HepG2 (cell line): ENCODE measurements around the gene DCLRE1C. TPM values are rescaled to one million over a fixed set of nuclear protein-coding genes. Genes with fewer than 3 reads are reported as not detected.

Experiments
- AHDC1 ChIP-seq: sonication (generic); formaldehyde crosslinking; IDR thresholded peaks from 2 replicates; pipeline ENCODE4 v1.5.1; 2020; ENCODE audit warnings: mild to moderate bottlenecking, missing genetic modification reagents, borderline replicate concordance
- AHR ChIP-seq: IDR thresholded peaks from 2 replicates; pipeline ENCODE4 v1.6.1; 2018; ENCODE audit warnings: missing genetic modification reagents, missing compliant biosample characterization
- CREB1 ChIP-seq, 2 experiments: fragments of 450-650 bp in 1 of 2; IDR thresholded peaks; 2 replicates each; pipeline ENCODE4 v1.6.1; 2016 to 2017; ENCODE audit warnings: control low read depth in 1 of 2, mild to moderate bottlenecking in 1 of 2, missing compliant biosample characterization in 1 of 2, missing genetic modification characterization in 1 of 2
- HNRNPLL ChIP-seq: fragments of 200-400 bp; formaldehyde crosslinking; IDR thresholded peaks from 2 replicates; pipeline ENCODE4 v1.6.1; 2017; ENCODE audit warnings: mild to moderate bottlenecking, low read depth, low read length; ENCODE audit not compliant: poor library complexity, severe bottlenecking
- HOXA5 ChIP-seq: sonication (generic); formaldehyde crosslinking; IDR thresholded peaks from 2 replicates; pipeline ENCODE4 v1.4.0; 2020; ENCODE audit warnings: missing genetic modification reagents
- KLF13 ChIP-seq: sonication (generic); formaldehyde crosslinking; IDR thresholded peaks from 2 replicates; pipeline ENCODE4 v1.4.0; 2020; ENCODE audit warnings: mild to moderate bottlenecking, missing genetic modification reagents
- MAX ChIP-seq: IDR thresholded peaks from 2 replicates; pipeline ENCODE4 v1.6.1; 2012; ENCODE audit warnings: inconsistent platforms
- MBNL3 ChIP-seq: fragments of 250-450 bp; sonication (Bioruptor Pico); conservative IDR thresholded peaks from 2 replicates; pipeline ENCODE4 v1.8.0; 2022; ENCODE audit warnings: mild to moderate bottlenecking, inconsistent platforms
- MEF2D ChIP-seq: sonication (generic); formaldehyde crosslinking; IDR thresholded peaks from 2 replicates; pipeline ENCODE4 v1.5.1; 2020; ENCODE audit warnings: mild to moderate bottlenecking, missing genetic modification reagents
- POGZ ChIP-seq: sonication (generic); formaldehyde crosslinking; IDR thresholded peaks from 2 replicates; pipeline ENCODE4 v1.4.0; 2020; ENCODE audit warnings: mild to moderate bottlenecking, missing genetic modification reagents
- REST ChIP-seq, 2 experiments: IDR thresholded peaks; 2 replicates each; pipeline ENCODE4 v1.6.1; 2011 to 2012; ENCODE audit warnings: low read length in 2 of 2, borderline replicate concordance in 1 of 2, low read depth in 1 of 2, mild to moderate bottlenecking in 1 of 2, moderate library complexity in 1 of 2
- SMARCC2 ChIP-seq: fragments of 450-650 bp; IDR thresholded peaks from 2 replicates; pipeline ENCODE4 v1.6.1; 2017; ENCODE audit warnings: antibody characterized with exemption, mild to moderate bottlenecking
- TEF ChIP-seq: sonication (generic); formaldehyde crosslinking; IDR thresholded peaks from 2 replicates; pipeline ENCODE4 v1.5.0; 2020; ENCODE audit warnings: missing genetic modification reagents
- ZNF224 ChIP-seq: sonication (generic); formaldehyde crosslinking; IDR thresholded peaks from 2 replicates; pipeline ENCODE4 v1.5.0; 2020; ENCODE audit warnings: mild to moderate bottlenecking, missing genetic modification reagents
- ZNF451 ChIP-seq: sonication (generic); formaldehyde crosslinking; IDR thresholded peaks from 2 replicates; pipeline ENCODE4 v1.5.0; 2020; ENCODE audit warnings: mild to moderate bottlenecking, missing genetic modification reagents
- ZNF510 ChIP-seq: sonication (generic); formaldehyde crosslinking; IDR thresholded peaks from 2 replicates; pipeline ENCODE4 v1.4.0; 2020; ENCODE audit warnings: low read depth, mild to moderate bottlenecking, missing genetic modification reagents
- ZSCAN21 ChIP-seq: sonication (generic); formaldehyde crosslinking; IDR thresholded peaks from 2 replicates; pipeline ENCODE4 v1.8.0; 2022; ENCODE audit warnings: mild to moderate bottlenecking, missing genetic modification reagents, moderate library complexity, borderline replicate concordance
- ZSCAN30 ChIP-seq: sonication (generic); formaldehyde crosslinking; IDR thresholded peaks from 2 replicates; pipeline ENCODE4 v1.5.0; 2020; ENCODE audit warnings: mild to moderate bottlenecking, missing genetic modification reagents
- polyA plus RNA-seq, 8 experiments: library from polyadenylated mRNA; depleted of rRNA in 3 of 8; stranded (reverse) in 7 of 8; unstranded in 1 of 8; fragments of >200 nt; fragmentation: Illumina TruSeq in 4 of 8; extraction: Trizol in 4 of 8; gene quantifications; 2 replicates each; pipeline versions ENCODE4 v1.2.1 to v1.2.3, GENCODE V29; 2011 to 2016; ENCODE audit warnings: low read depth in 4 of 8, missing spikeins in 1 of 8, mixed read lengths in 1 of 8; ENCODE audit not compliant: insufficient read depth in 1 of 8
- total RNA-seq, 5 experiments: library from RNA; depleted of rRNA; stranded (reverse); fragments of >200 nt; fragmentation: Illumina TruSeq; extraction: Trizol; gene quantifications; 2 replicates each; pipeline ENCODE4 v1.2.3, GENCODE V29; 2016; ENCODE audit warnings: low read depth in 1 of 5

The DCLRE1C gene
- total and polyA plus RNA-seq, 2 of the 13 experiments (the other 11 are each of a cell fraction or from before 2014, with no cell fraction given), result 3.0 to 10.3 TPM

- TF ChIP-seq KLF13 (CRISPR knock-in tag) (0 out of 2 replicates have a peak, but pooled peaks have one; percentile 60), MBNL3 (no peak), AHR (CRISPR knock-in tag) (peak; percentile 89; the same call in 1 of the 2 replicates), SMARCC2 (no peak), HNRNPLL (peak; percentile 70), CREB1 (IDR thresholded peaks at IDR 0.05) (0 out of 2 replicates have a peak, but pooled peaks have one; percentile 34), CREB1 (CRISPR knock-in tag; IDR thresholded peaks at IDR 0.05) (peak; percentile 79), REST (IDR thresholded peaks at IDR 0.05; ENCODE audit: borderline replicate concordance in 1 of 2, low read depth in 1 of 2, low read length in 2 of 2) (peak in 1 of 2 experiments; percentile 44; a peak in 1 of 4 replicates), MAX (peak; percentile 99), HOXA5 (CRISPR knock-in tag) (peak; percentile 84), ZNF451 (peak; percentile 90), ZSCAN21 (peak; percentile 99), ZSCAN30 (CRISPR knock-in tag) (peak; percentile 90; the same call in 1 of the 2 replicates), MEF2D (CRISPR knock-in tag) (peak; percentile 79), POGZ (CRISPR knock-in tag) (peak; percentile 66), ZNF224 (CRISPR knock-in tag) (0 out of 2 replicates have a peak, but pooled peaks have one; percentile 80), AHDC1 (peak; percentile 53; the same call in 1 of the 2 replicates), ZNF510 (CRISPR knock-in tag) (peak; percentile 97), TEF (CRISPR knock-in tag) (no peak; the same call in 1 of the 2 replicates)
These were observed at the start of gene DCLRE1C (continued) for GRCh38 chr10:14954001-14954770.
